ENCODE results near the gene LPP.

DNA sequence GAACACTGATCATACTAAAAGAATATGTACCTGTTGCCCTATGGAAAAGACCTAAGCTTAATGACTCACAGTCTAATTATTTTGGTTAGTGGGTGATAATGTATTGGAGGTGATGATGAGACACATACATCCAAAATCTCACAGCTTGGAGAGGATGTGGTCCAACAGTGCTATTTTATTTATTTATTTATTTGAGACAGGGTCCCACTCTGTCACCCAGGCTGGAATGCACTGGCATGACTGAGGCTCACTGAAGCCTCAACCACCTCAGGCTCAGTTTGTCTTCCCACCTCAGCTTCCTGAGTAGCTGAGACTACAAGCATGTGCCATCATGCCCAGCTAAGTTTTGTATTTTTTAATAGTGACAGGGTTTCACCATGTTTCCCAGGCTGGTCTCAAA is 35.0 kb downstream of the LPP start:
- TF ChIP-seq CTCF (conservative IDR thresholded peaks at IDR 0.05) (no peak), EZH2 (IDR thresholded peaks at IDR 0.05; ENCODE audit: low read depth) (no peak)

Measured in PC-9 (cell line).